PC-3 (cell line): Measurements from ENCODE around the gene AADAC. TPM values are rescaled to one million over a fixed set of nuclear protein-coding genes. Genes with fewer than 3 reads are reported as not detected.

Source experiments
- ATAC-seq: fragments of 200-7000 bp; cut with Tn5 transposase; 2 replicates; pipeline ENCODE4 v1.9.1; 2020; ENCODE audit warnings: mild to moderate bottlenecking, moderate library complexity
- BruUV-seq: library from RNA; stranded (reverse); fragments of 400-500 nt; replicated peaks from 2 replicates; lab custom pipeline; 2021; lab: Mats Ljungman, UMichigan
- CTCF ChIA-PET: fragments of 300-600 bp; sonication (Branson Sonifier 250); formaldehyde crosslinking; loops from one replicate; lab custom pipeline; 2022; ENCODE audit warnings: antibody characterized with exemption; lab: Charles Lee
- POLR2A ChIA-PET: fragments of 300-600 bp; sonication (Branson Sonifier 250); formaldehyde crosslinking; loops from one replicate; lab custom pipeline; 2022; ENCODE audit warnings: antibody characterized with exemption; ENCODE audit not compliant: unreplicated experiment; lab: Charles Lee
- DNase-seq: peaks from one replicate; pipeline ENCODE4 v3.0.0-alpha.2; 2015
- H2AFZ ChIP-seq: fragments of 300-600 bp; sonication (generic); 2 replicates; pipeline ENCODE4 v1.6.0; 2016; ENCODE audit warnings: antibody characterized with exemption, low read length
- H3F3A ChIP-seq: fragments of 300-600 bp; sonication (generic); one replicate; pipeline ENCODE4 v1.6.0; 2017; ENCODE audit warnings: antibody characterized with exemption, low read length, control low read depth, mild to moderate bottlenecking; ENCODE audit not compliant: unreplicated experiment
- H3K27ac ChIP-seq: fragments of 300-600 bp; sonication (generic); 2 replicates; pipeline ENCODE4 v1.5.1; 2016; ENCODE audit warnings: mild to moderate bottlenecking, low read length
- H3K27me3 ChIP-seq: fragments of 300-600 bp; sonication (generic); 2 replicates; pipeline ENCODE4 v1.6.1; 2016; ENCODE audit warnings: low read length, mixed read lengths
- H3K36me3 ChIP-seq: fragments of 300-600 bp; sonication (generic); 2 replicates; pipeline ENCODE4 v1.6.1; 2016; ENCODE audit warnings: low read depth, mixed run types, low read length, mixed read lengths
- H3K4me1 ChIP-seq: fragments of 300-600 bp; sonication (generic); 2 replicates; pipeline ENCODE4 v1.5.1; 2016; ENCODE audit warnings: low read length; ENCODE audit not compliant: insufficient read depth
- H3K4me2 ChIP-seq: fragments of 300-600 bp; sonication (generic); 2 replicates; pipeline ENCODE4 v1.6.0; 2016; ENCODE audit warnings: low read length
- H3K4me3 ChIP-seq: fragments of 300-600 bp; sonication (generic); 2 replicates; pipeline ENCODE4 v1.5.1; 2016; ENCODE audit warnings: mild to moderate bottlenecking, low read length, mixed read lengths
- H3K79me2 ChIP-seq: fragments of 300-600 bp; sonication (generic); 2 replicates; pipeline ENCODE4 v1.6.1; 2017; ENCODE audit warnings: low read length, mixed read lengths
- H3K9ac ChIP-seq: fragments of 300-600 bp; sonication (generic); 2 replicates; pipeline ENCODE4 v1.6.0; 2016; ENCODE audit warnings: mild to moderate bottlenecking, low read length
- H3K9me2 ChIP-seq: fragments of 300-600 bp; sonication (generic); replicated peaks from 2 replicates; pipeline ENCODE4 v1.6.1; 2016; ENCODE audit warnings: mixed run types, low read length, mixed read lengths
- H3K9me3 ChIP-seq: fragments of 300-600 bp; sonication (generic); 2 replicates; pipeline ENCODE4 v1.6.1; 2016; ENCODE audit warnings: low read length, mixed read lengths
- H4K20me1 ChIP-seq: fragments of 300-600 bp; sonication (generic); 2 replicates; pipeline ENCODE4 v1.6.1; 2016; ENCODE audit warnings: low read length, mixed read lengths
- CTCF ChIP-seq: fragments of 300-600 bp; sonication (generic); conservative IDR thresholded peaks from 2 replicates; pipeline ENCODE4 v1.5.1; 2017; ENCODE audit warnings: antibody characterized with exemption, low read depth, mild to moderate bottlenecking, low read length
- EZH2 ChIP-seq: fragments of 300-600 bp; sonication (generic); IDR thresholded peaks from one replicate; pipeline ENCODE4 v1.6.1; 2017; ENCODE audit warnings: antibody characterized with exemption, mild to moderate bottlenecking, low read length; ENCODE audit not compliant: unreplicated experiment
- EZH2phosphoT487 ChIP-seq: fragments of 300-600 bp; sonication (generic); IDR thresholded peaks from 2 replicates; pipeline ENCODE4 v1.6.1; 2018; ENCODE audit warnings: mild to moderate bottlenecking, antibody characterized with exemption, low read length, borderline replicate concordance
- intact Hi-C: fragments of 100-400 bp; cut with micrococcal nuclease; formaldehyde crosslinking; loops from 2 replicates; pipeline ENCODE4 v1.9.0; 2023
- total RNA-seq: library from RNA; depleted of rRNA; stranded (reverse); fragments of >200 nt; gene quantifications from 2 replicates; pipeline ENCODE4 v1.2.3, GENCODE V29; 2014

The AADAC gene
- total RNA-seq, 1 experiment from 2014 or later: 0.18 TPM

DNA sequence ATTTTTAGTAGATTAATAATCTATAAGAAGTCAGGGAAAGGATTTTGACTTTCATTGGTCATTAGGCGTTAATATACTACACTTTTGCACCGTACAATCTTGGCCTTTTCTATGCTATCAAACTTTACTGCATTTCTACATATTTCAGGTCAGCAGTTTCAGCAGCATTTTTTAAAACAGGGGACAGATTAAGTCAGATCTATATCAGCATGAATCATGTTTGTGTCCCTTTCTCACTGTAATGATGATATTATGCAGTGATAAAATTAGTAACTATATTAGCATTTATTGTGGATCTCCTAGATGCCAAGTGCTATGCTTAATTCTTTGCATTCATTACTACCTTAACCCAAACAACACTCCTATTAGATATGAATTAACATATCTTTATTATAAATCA, 20.3 kb upstream of the AADAC start:
- Histone ChIP-seq H3K4me1 (peaks cover 50% of the 10 kb centered on the region), H3K27me3 (no peaks in the 10 kb centered on the region), H3K9me3 (no peaks in the 10 kb centered on the region), H3K4me2 (peak overlapping the region; percentile 46), H3K9me2 (no peaks in the 10 kb centered on the region), H3K9ac (peak overlapping the region; percentile 21; the same call in 1 of the 2 replicates), H3K4me3 (no peak overlapping the region), H3K79me2 (no peaks in the 10 kb centered on the region), H3K27ac (peak overlapping the region; percentile 73), H3F3A (no peaks in the 10 kb centered on the region), H2AFZ (no peak overlapping the region), H3K36me3 (no peaks in the 10 kb centered on the region), H4K20me1 (no peaks in the 10 kb centered on the region)
- intact Hi-C loops: loop anchor here (1.0 kb wide), 1 partner anchor 23 kb away; no protein-coding TSS in a partner anchor
- BruUV-seq: no TSS peak
- POLR2A ChIA-PET: interaction anchor here (0.6 kb wide), 1 partner anchor 23 kb away, joined by 3 read pairs; no protein-coding TSS in a partner anchor
- TF ChIP-seq CTCF: no peak
- TF ChIP-seq EZH2: no peak
- TF ChIP-seq EZH2phosphoT487: no peak
- ATAC-seq (peak; percentile 48), DNase-seq (peak; percentile 26)
- CTCF ChIA-PET: no interaction called here

GRCh38 chr3:151794080-151794479, 19.8 kb upstream of the AADAC start:
- Histone ChIP-seq H3K9ac (peak overlapping the region; percentile 21; the same call in 1 of the 2 replicates), H3K4me3 (no peak overlapping the region), H3K79me2 (no peaks in the 10 kb centered on the region), H3K4me2 (peak overlapping the region; percentile 46), H4K20me1 (no peaks in the 10 kb centered on the region), H3K27me3 (no peaks in the 10 kb centered on the region), H3K9me2 (no peaks in the 10 kb centered on the region), H3K27ac (peak overlapping the region; percentile 73), H2AFZ (no peak overlapping the region), H3K36me3 (no peaks in the 10 kb centered on the region), H3K4me1 (peaks cover 50% of the 10 kb centered on the region), H3K9me3 (no peaks in the 10 kb centered on the region), H3F3A (no peaks in the 10 kb centered on the region)
- DNase-seq (peak; percentile 80), ATAC-seq (peak; percentile 75)
- ChIA-PET POLR2A (interaction anchor here (0.6 kb wide), 1 partner anchor 22 kb away, joined by 3 read pairs; no protein-coding TSS in a partner anchor), CTCF (no interaction called here)
- intact Hi-C loops: loop anchor here (1.0 kb wide), 1 partner anchor 24 kb away; no protein-coding TSS in a partner anchor
- TF ChIP-seq EZH2 (no peak), CTCF (no peak), EZH2phosphoT487 (no peak)
- BruUV-seq: no TSS peak

GRCh38 chr3:151795276-151795675, 18.6 kb upstream of the AADAC start:
- no peaks in the 10 kb centered on the region for H3K27me3 ChIP-seq
- H2AFZ ChIP-seq: no peak overlapping the region
- TF ChIP-seq EZH2 (no peak), EZH2phosphoT487 (no peak), CTCF (no peak)
- intact Hi-C loops: no loop called here
- H3K9me3 ChIP-seq: no peaks in the 10 kb centered on the region
- BruUV-seq: no TSS peak
- peaks cover 44% of the 10 kb centered on the region for H3K4me1 ChIP-seq
- no peak overlapping the region for H3K9ac ChIP-seq
- H3K79me2 ChIP-seq: no peaks in the 10 kb centered on the region
- no peaks in the 10 kb centered on the region for H3K9me2 ChIP-seq
- H3K36me3 ChIP-seq: no peaks in the 10 kb centered on the region
- no peaks in the 10 kb centered on the region for H4K20me1 ChIP-seq
- DNase-seq (peak; percentile 97), ATAC-seq (peak; percentile 63)
- ChIA-PET POLR2A (no interaction called here), CTCF (no interaction called here)
- no peak overlapping the region for H3K4me3 ChIP-seq
- H3F3A ChIP-seq: no peaks in the 10 kb centered on the region
- peak overlapping the region; percentile 46; the same call in 1 of the 2 replicates for H3K4me2 ChIP-seq
- peak overlapping the region; percentile 73 for H3K27ac ChIP-seq
